ENCODE results near the gene RNF169.

DNA sequence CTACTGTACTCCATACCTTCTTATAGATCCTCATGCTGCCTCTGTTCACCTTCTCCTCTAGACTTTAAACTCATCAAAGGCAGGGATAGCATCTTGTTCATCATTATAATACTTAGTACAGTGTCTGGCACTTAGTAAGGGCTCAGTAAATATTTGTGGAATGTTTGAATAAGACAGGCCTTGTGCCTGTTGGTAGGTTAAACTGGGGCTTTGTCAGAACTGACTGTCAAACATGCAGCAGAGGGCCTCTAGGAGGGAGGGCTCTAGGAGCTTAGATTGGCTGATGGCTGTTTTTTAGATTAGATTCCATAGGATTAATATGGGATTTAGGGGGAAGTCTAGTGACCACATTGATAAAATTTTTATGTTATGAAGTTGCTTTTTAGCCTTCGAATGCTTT is 70.8 kb downstream of the RNF169 start:
- TF ChIP-seq GATA2 (IDR thresholded peaks at IDR 0.05; ENCODE audit: low read depth, low read length), result no peak
- TF ChIP-seq GATA3 (IDR thresholded peaks at IDR 0.05; ENCODE audit: low read depth, low read length), result no peak
